Right lobe of liver (tissue), 4 donors: ENCODE measurements around the gene USO1.

Source experiments
- CTCF ChIP-seq, 4 donors: fragments of 200-600 bp in 3 of 4; fragments of 450-650 bp in 1 of 4; IDR thresholded peaks; one replicate each; pipeline versions ENCODE4 v1.5.1 to v1.8.0; 2016 to 2022; ENCODE audit warnings: antibody characterized with exemption in 4 of 4, mild to moderate bottlenecking in 2 of 4
- POLR2A ChIP-seq: fragments of 450-650 bp; IDR thresholded peaks from one replicate; pipeline ENCODE4 v1.6.1; 2017; ENCODE audit warnings: antibody characterized with exemption, mild to moderate bottlenecking
- donor health status: DM: no; HTN: no; CAD: no.
- donor health status: DM: no; HTN: no; CAD: no.
- donor health status: DM: no; HTN: yes; CAD: no.

GRCh38 chr4:75860606-75861005 lies 136.2 kb downstream of the USO1 start:
- TF ChIP-seq CTCF (IDR thresholded peaks at IDR 0.05), result no peak
- TF ChIP-seq POLR2A, result no peak
